ENCODE results near the gene TPST2. TPM values are rescaled to one million over a fixed set of nuclear protein-coding genes. Genes with fewer than 3 reads are reported as not detected.

Gene TPST2
- total RNA-seq, 1 donor from 2014 or later = 59.3 TPM

- H3K27ac Mint-ChIP-seq (ENCODE audit: unreplicated experiment) = peak overlapping the region; percentile 97
- peaks cover 3% of the 10 kb centered on the region for H3K36me3 Mint-ChIP-seq (ENCODE audit: low read depth, unreplicated experiment)
- peak overlapping the region; percentile 17 for H3K4me3 Mint-ChIP-seq (ENCODE audit: unreplicated experiment)
- H3K27me3 Mint-ChIP-seq (ENCODE audit: unreplicated experiment) = peaks cover 3% of the 10 kb centered on the region
- H3K9me3 Mint-ChIP-seq (ENCODE audit: unreplicated experiment) = no peaks in the 10 kb centered on the region
- no peak for DNase-seq (ENCODE audit: low spot score)
- no peak for TF ChIP-seq CTCF (IDR thresholded peaks at IDR 0.05; ENCODE audit: unreplicated experiment)
- peaks cover 31% of the 10 kb centered on the region for H3K4me1 Mint-ChIP-seq (ENCODE audit: unreplicated experiment)
These were observed 42.7 kb upstream of the TPST2 start for GRCh38 chr22:26632422-26633155.

DNA sequence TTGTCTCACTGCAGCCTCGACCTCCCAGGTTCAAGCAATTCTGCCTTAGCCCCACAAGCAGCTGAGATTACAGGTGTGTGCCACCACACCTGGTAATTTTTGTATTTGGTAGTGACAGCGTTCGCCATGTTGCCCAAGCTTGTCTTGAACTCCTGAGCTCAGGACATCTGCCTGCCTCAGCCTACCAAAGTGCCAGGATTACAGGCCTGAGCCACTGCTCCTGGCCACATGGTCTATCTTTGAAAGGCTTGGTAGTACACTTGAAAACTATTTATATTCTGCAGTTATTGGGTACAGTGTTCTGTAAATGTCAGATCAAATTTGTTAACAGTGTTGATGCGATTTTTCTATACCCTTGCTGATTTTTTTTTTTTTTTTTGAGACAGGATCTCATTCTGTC, 41.4 kb upstream of the TPST2 start:
- peak overlapping the region; percentile 87 for H3K27ac Mint-ChIP-seq (ENCODE audit: unreplicated experiment)
- H3K4me3 Mint-ChIP-seq (ENCODE audit: unreplicated experiment) = no peak overlapping the region
- H3K9me3 Mint-ChIP-seq (ENCODE audit: unreplicated experiment) = no peaks in the 10 kb centered on the region
- peaks cover 3% of the 10 kb centered on the region for H3K36me3 Mint-ChIP-seq (ENCODE audit: low read depth, unreplicated experiment)
- no peak for TF ChIP-seq CTCF (IDR thresholded peaks at IDR 0.05; ENCODE audit: unreplicated experiment)
- peaks cover 31% of the 10 kb centered on the region for H3K4me1 Mint-ChIP-seq (ENCODE audit: unreplicated experiment)
- DNase-seq (ENCODE audit: low spot score) = no peak
- peaks cover 3% of the 10 kb centered on the region for H3K27me3 Mint-ChIP-seq (ENCODE audit: unreplicated experiment)

DNA sequence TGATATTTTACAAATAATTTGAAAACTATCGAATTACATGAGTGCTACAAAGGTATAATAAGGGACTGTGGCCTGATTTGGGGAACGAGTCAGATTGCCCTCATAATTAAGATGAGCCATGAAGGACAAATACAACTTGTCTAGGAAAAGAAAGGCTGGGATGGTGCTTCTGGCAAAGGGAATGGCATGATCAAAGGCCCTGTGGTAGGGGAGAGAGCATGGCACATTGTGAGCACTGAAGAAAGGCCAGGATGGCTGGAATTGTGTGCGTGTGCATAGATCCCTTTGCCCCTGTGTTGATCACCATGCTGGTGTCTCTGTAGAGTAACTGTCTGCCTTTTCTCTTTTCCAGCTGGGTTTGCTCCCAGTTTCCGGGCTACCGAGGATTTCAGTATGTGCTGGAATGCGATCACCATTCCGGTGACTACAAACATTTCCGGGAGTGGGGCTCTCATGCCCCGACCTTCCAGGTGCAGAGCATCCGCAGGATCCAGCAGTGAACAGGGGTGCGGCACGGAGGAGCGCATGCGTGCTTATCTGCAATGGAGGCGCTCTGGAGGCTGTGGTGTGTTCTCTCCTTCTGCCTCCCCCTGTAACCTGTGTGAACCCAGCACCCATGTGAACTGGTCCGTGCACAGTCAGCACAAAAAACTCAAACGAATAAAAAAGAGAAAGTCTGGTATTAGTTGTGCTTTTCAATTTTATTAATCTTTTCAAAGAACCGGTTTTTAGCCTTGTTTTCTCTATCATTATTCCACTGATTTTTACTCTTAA, 40.2 kb upstream of the TPST2 start:
- DNase-seq (ENCODE audit: low spot score) = no peak
- Mint-ChIP-seq H3K27me3 (ENCODE audit: unreplicated experiment) (peaks cover 3% of the 10 kb centered on the region), H3K4me1 (ENCODE audit: unreplicated experiment) (peaks cover 29% of the 10 kb centered on the region), H3K4me3 (ENCODE audit: unreplicated experiment) (no peak overlapping the region), H3K9me3 (ENCODE audit: unreplicated experiment) (no peaks in the 10 kb centered on the region), H3K36me3 (ENCODE audit: low read depth, unreplicated experiment) (peaks cover 3% of the 10 kb centered on the region), H3K27ac (ENCODE audit: unreplicated experiment) (peak overlapping the region; percentile 80)
- TF ChIP-seq CTCF (IDR thresholded peaks at IDR 0.05; ENCODE audit: unreplicated experiment) = no peak

DNA sequence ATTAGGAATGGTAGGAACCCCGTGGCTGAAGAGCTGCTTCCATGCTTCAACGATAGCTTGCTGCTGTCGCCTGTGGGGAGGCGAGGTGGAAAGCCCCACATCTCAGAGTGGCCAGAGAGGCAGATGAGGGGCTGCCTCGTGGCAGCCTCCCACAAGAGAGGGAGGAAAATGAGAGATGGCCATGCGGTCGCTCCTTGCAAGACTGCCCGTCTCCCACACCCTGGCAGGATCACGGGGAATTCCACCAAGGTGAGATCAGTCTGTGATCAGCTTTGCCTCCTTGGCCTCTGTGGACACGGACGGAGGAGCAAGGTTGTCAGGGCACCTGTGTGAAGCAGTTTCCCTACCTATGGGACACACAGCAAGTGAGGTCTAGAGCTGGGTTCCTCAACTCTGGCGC, 34.9 kb upstream of the TPST2 start:
- H3K9me3 Mint-ChIP-seq (ENCODE audit: unreplicated experiment) = no peaks in the 10 kb centered on the region
- peaks cover 9% of the 10 kb centered on the region for H3K36me3 Mint-ChIP-seq (ENCODE audit: low read depth, unreplicated experiment)
- H3K27me3 Mint-ChIP-seq (ENCODE audit: unreplicated experiment) = peaks cover 3% of the 10 kb centered on the region

More for the DNA sequence above, 34.9 kb upstream of the TPST2 start:
- DNase-seq (ENCODE audit: low spot score) = no peak
- Mint-ChIP-seq H3K27ac (ENCODE audit: unreplicated experiment) (no peak overlapping the region), H3K4me3 (ENCODE audit: unreplicated experiment) (no peak overlapping the region), H3K4me1 (ENCODE audit: unreplicated experiment) (peaks cover 6% of the 10 kb centered on the region)
- TF ChIP-seq CTCF (IDR thresholded peaks at IDR 0.05; ENCODE audit: unreplicated experiment) = no peak
